Right lobe of liver (tissue), 4 donors: Measurements from ENCODE around the gene CAMKK1.

Experiments
- CTCF ChIP-seq, 4 donors: fragments of 200-600 bp in 3 of 4; fragments of 450-650 bp in 1 of 4; IDR thresholded peaks; one replicate each; pipeline versions ENCODE4 v1.5.1 to v1.8.0; 2016 to 2022; ENCODE audit warnings: antibody characterized with exemption in 4 of 4, mild to moderate bottlenecking in 2 of 4
- POLR2A ChIP-seq: fragments of 450-650 bp; IDR thresholded peaks from one replicate; pipeline ENCODE4 v1.6.1; 2017; ENCODE audit warnings: antibody characterized with exemption, mild to moderate bottlenecking
- donor health status: DM: no; HTN: no; CAD: no.
- donor health status: DM: no; HTN: no; CAD: no.
- donor health status: DM: no; HTN: yes; CAD: no.

- no peak for TF ChIP-seq POLR2A
- no peak for TF ChIP-seq CTCF (IDR thresholded peaks at IDR 0.05)
Measured at GRCh38 chr17:3812284-3812683, 80.6 kb downstream of the CAMKK1 start.
